GM23338 (cell line): ENCODE results near the gene MYO1F. TPM values are rescaled to one million over a fixed set of nuclear protein-coding genes. Genes with fewer than 3 reads are reported as not detected.
"Not testable (repeated sequence)": the region's sequence is repeated elsewhere in the genome, so short reads cannot be mapped to it uniquely, and the experiment has no call there.

ENCODE experiments used
- ATAC-seq: fragments of 200-7000 bp; cut with Tn5 transposase; 3 replicates; pipeline ENCODE4 v1.9.1; 2020
- DNase-seq: peaks from one replicate; pipeline ENCODE4 v3.0.0-alpha.2; 2015; ENCODE audit warnings: low spot score
- H2AFZ ChIP-seq: fragments of 200-600 bp; sonication (generic); 2 replicates; pipeline ENCODE4 v1.8.0; 2016; ENCODE audit warnings: antibody characterized with exemption, mild to moderate bottlenecking, moderate library complexity
- H3F3A ChIP-seq: fragments of 200-600 bp; sonication (generic); replicated peaks from 2 replicates; pipeline ENCODE4 v1.8.0; 2017; ENCODE audit warnings: antibody characterized with exemption, mixed run types, low read depth
- H3K27ac ChIP-seq: fragments of 200-600 bp; sonication (generic); 2 replicates; pipeline ENCODE4 v1.6.1; 2016; ENCODE audit warnings: low read depth
- H3K27me3 ChIP-seq: fragments of 200-600 bp; sonication (generic); 2 replicates; pipeline ENCODE4 v1.8.0; 2016; ENCODE audit warnings: mild to moderate bottlenecking, mixed run types, moderate library complexity; ENCODE audit not compliant: insufficient read depth
- H3K36me3 ChIP-seq: fragments of 200-600 bp; sonication (generic); 2 replicates; pipeline ENCODE4 v1.8.0; 2016; ENCODE audit warnings: mild to moderate bottlenecking; ENCODE audit not compliant: insufficient read depth
- H3K4me1 ChIP-seq: fragments of 200-600 bp; sonication (generic); 2 replicates; pipeline ENCODE4 v1.8.0; 2016; ENCODE audit warnings: mild to moderate bottlenecking, moderate library complexity; ENCODE audit not compliant: insufficient read depth
- H3K4me2 ChIP-seq: fragments of 200-600 bp; sonication (generic); 2 replicates; pipeline ENCODE4 v1.7.1; 2017; ENCODE audit warnings: mixed run types
- H3K4me3 ChIP-seq: fragments of 200-600 bp; sonication (generic); 2 replicates; pipeline ENCODE4 v1.6.1; 2016; ENCODE audit warnings: mixed run types
- H3K79me2 ChIP-seq: fragments of 200-600 bp; sonication (generic); replicated peaks from 2 replicates; pipeline ENCODE4 v1.8.0; 2017; ENCODE audit warnings: mild to moderate bottlenecking; ENCODE audit not compliant: insufficient read depth
- H3K9me2 ChIP-seq: fragments of 200-600 bp; sonication (generic); 2 replicates; pipeline ENCODE4 v1.8.0; 2017; ENCODE audit not compliant: insufficient read depth
- H4K20me1 ChIP-seq: fragments of 200-600 bp; sonication (generic); replicated peaks from 2 replicates; pipeline ENCODE4 v1.8.0; 2017; ENCODE audit warnings: mild to moderate bottlenecking; ENCODE audit not compliant: insufficient read depth
- H3K27ac Mint-ChIP-seq: 2 replicates; pipeline ENCODE4 v1.8.0; 2020; ENCODE audit warnings: inconsistent platforms, mild to moderate bottlenecking, moderate library complexity, mixed read lengths
- H3K27me3 Mint-ChIP-seq: 3 replicates; pipeline ENCODE4 v1.8.0; 2022; ENCODE audit warnings: low read depth, mild to moderate bottlenecking, moderate library complexity, mixed read lengths, inconsistent platforms; ENCODE audit not compliant: insufficient read depth, poor library complexity
- H3K36me3 Mint-ChIP-seq: 3 replicates; pipeline ENCODE4 v1.8.0; 2021; ENCODE audit warnings: low read depth, mild to moderate bottlenecking, inconsistent platforms, moderate library complexity, mixed read lengths
- H3K4me1 Mint-ChIP-seq: 3 replicates; pipeline ENCODE4 v1.8.0; 2020; ENCODE audit warnings: mild to moderate bottlenecking, inconsistent platforms, mixed read lengths
- H3K4me3 Mint-ChIP-seq: 3 replicates; pipeline ENCODE4 v1.8.0; 2021; ENCODE audit warnings: moderate library complexity, mild to moderate bottlenecking, inconsistent platforms, mixed read lengths
- H3K9me3 Mint-ChIP-seq: 3 replicates; pipeline ENCODE4 v1.8.0; 2020; ENCODE audit warnings: moderate library complexity, mild to moderate bottlenecking, inconsistent platforms, mixed read lengths
- POLR2AphosphoS5 ChIP-seq: IDR thresholded peaks from 2 replicates; pipeline ENCODE4 v1.6.1; 2016; ENCODE audit warnings: antibody characterized with exemption, low read depth
- ZNF331 ChIP-seq: fragments of 250-450 bp; sonication (Bioruptor Pico); IDR thresholded peaks from 2 replicates; pipeline ENCODE4 v1.5.0; 2020; ENCODE audit warnings: low read depth, mild to moderate bottlenecking, moderate library complexity
- polyA plus RNA-seq: library from polyadenylated mRNA; unstranded; fragments of >200 nt; fragmentation: Nextera tagmentation; extraction: Ambion mirVana; gene quantifications from 2 replicates; pipeline ENCODE4 v1.2.1, GENCODE V29; 2016
- total RNA-seq: library from RNA; depleted of rRNA; stranded (reverse); fragments of >200 nt; shearing (Covaris generic); gene quantifications from 2 replicates; pipeline ENCODE4 v1.2.3, GENCODE V29; 2014
- TF ChIP-seq, protein P1 (sequence below): fragments of 250-450 bp; sonication (Bioruptor Pico); IDR thresholded peaks from 2 replicates; pipeline ENCODE4 v1.5.0; 2020; ENCODE audit warnings: mild to moderate bottlenecking, moderate library complexity

Gene MYO1F
- total and polyA plus RNA-seq, 2 experiments from 2014 or later = 3.9 to 5.7 TPM

DNA sequence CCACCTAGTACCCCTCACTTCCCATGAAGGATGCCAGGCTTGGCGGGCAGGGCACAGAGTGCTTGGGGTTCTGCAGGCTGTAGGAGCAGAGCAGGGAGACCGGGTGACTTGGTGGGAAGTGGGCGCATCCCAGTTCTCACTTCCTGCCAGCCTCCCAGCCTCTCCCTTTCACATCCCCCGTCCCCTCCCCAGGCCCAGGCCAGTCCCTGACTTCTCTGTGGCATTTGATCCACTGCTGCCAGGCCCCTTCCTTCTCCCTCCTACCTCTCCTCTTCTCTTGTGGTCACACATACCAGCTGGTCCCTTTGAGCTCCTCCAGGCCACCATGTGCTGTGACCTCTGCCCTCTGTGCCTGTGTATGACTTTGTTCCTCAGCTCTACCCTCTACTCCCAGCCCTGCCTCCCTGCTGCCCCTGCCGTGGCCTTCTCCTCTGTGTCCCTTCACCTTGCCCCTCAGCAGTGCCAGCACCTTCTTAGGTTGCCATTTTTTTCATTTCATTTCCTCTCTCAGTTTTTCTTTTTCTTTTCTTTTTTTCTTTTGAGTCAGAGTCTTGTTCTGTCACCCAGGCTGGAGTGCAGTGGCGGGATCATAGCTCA, 19.5 kb downstream of the MYO1F start:
- no peak overlapping the region for H3K27ac Mint-ChIP-seq
- H2AFZ ChIP-seq = no peak overlapping the region
- no peaks in the 10 kb centered on the region; the same call in 1 of the 3 replicates for H3K9me3 Mint-ChIP-seq
- no peaks in the 10 kb centered on the region for H3K27me3 ChIP-seq
- no peaks in the 10 kb centered on the region for H3K36me3 ChIP-seq
- H3K36me3 Mint-ChIP-seq = no peaks in the 10 kb centered on the region
- H3K27ac ChIP-seq = no peak overlapping the region
- peaks cover 16% of the 10 kb centered on the region for H3K27me3 Mint-ChIP-seq
- ATAC-seq = no peak
- DNase-seq = no peak
- H3F3A ChIP-seq = peaks cover 5% of the 10 kb centered on the region; the same call in 1 of the 2 replicates
- H3K4me3 Mint-ChIP-seq = no peak overlapping the region
- no peak overlapping the region for H3K4me2 ChIP-seq
- peaks cover 3% of the 10 kb centered on the region; the same call in 1 of the 2 replicates for H3K4me1 ChIP-seq
- peaks cover 5% of the 10 kb centered on the region; the same call in 2 of the 3 replicates for H3K4me1 Mint-ChIP-seq
- TF ChIP-seq, protein P1, sequence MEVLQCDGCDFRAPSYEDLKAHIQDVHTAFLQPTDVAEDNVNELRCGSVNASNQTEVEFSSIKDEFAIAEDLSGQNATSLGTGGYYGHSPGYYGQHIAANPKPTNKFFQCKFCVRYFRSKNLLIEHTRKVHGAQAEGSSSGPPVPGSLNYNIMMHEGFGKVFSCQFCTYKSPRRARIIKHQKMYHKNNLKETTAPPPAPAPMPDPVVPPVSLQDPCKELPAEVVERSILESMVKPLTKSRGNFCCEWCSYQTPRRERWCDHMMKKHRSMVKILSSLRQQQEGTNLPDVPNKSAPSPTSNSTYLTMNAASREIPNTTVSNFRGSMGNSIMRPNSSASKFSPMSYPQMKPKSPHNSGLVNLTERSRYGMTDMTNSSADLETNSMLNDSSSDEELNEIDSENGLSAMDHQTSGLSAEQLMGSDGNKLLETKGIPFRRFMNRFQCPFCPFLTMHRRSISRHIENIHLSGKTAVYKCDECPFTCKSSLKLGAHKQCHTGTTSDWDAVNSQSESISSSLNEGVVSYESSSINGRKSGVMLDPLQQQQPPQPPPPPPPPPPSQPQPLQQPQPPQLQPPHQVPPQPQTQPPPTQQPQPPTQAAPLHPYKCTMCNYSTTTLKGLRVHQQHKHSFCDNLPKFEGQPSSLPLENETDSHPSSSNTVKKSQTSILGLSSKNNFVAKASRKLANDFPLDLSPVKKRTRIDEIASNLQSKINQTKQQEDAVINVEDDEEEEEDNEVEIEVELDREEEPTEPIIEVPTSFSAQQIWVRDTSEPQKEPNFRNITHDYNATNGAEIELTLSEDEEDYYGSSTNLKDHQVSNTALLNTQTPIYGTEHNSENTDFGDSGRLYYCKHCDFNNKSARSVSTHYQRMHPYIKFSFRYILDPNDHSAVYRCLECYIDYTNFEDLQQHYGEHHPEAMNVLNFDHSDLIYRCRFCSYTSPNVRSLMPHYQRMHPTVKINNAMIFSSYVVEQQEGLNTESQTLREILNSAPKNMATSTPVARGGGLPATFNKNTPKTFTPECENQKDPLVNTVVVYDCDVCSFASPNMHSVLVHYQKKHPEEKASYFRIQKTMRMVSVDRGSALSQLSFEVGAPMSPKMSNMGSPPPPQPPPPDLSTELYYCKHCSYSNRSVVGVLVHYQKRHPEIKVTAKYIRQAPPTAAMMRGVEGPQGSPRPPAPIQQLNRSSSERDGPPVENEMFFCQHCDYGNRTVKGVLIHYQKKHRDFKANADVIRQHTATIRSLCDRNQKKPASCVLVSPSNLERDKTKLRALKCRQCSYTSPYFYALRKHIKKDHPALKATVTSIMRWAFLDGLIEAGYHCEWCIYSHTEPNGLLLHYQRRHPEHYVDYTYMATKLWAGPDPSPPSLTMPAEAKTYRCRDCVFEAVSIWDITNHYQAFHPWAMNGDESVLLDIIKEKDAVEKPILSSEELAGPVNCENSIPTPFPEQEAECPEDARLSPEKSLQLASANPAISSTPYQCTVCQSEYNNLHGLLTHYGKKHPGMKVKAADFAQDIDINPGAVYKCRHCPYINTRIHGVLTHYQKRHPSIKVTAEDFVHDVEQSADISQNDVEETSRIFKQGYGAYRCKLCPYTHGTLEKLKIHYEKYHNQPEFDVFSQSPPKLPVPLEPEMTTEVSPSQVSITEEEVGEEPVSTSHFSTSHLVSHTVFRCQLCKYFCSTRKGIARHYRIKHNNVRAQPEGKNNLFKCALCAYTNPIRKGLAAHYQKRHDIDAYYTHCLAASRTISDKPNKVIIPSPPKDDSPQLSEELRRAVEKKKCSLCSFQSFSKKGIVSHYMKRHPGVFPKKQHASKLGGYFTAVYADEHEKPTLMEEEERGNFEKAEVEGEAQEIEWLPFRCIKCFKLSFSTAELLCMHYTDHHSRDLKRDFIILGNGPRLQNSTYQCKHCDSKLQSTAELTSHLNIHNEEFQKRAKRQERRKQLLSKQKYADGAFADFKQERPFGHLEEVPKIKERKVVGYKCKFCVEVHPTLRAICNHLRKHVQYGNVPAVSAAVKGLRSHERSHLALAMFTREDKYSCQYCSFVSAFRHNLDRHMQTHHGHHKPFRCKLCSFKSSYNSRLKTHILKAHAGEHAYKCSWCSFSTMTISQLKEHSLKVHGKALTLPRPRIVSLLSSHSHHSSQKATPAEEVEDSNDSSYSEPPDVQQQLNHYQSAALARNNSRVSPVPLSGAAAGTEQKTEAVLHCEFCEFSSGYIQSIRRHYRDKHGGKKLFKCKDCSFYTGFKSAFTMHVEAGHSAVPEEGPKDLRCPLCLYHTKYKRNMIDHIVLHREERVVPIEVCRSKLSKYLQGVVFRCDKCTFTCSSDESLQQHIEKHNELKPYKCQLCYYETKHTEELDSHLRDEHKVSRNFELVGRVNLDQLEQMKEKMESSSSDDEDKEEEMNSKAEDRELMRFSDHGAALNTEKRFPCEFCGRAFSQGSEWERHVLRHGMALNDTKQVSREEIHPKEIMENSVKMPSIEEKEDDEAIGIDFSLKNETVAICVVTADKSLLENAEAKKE = no peak
- TF ChIP-seq POLR2AphosphoS5 (no peak), ZNF331 (CRISPR knock-in tag) (no peak)
- H3K9me2 ChIP-seq = no peaks in the 10 kb centered on the region
- no peaks in the 10 kb centered on the region for H4K20me1 ChIP-seq
- H3K79me2 ChIP-seq = no peaks in the 10 kb centered on the region
- H3K4me3 ChIP-seq = no peak overlapping the region

DNA sequence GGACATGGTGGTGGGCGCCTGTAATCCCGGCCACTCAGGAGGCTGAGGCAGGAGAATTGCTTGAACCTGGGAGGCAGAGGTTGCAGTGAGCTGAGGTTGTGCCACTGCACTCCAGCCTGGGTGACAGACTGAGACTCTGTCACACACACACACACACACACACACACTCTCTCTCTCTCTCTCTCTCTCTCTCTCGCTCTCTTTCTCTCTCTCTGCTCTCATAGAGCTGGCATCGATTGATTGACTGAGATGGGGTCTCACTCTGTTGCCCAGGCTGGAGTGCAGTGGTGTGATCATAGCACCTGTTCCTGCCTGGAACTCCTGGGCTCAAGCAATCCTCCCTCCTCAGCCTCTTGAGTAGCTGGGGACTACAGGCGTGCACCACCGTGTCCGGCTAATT, 23.5 kb downstream of the MYO1F start:
- not testable (repeated sequence) for DNase-seq, H2AFZ ChIP-seq, H3K27ac ChIP-seq, H3K27ac Mint-ChIP-seq, H3K4me3 ChIP-seq, H3K4me2 ChIP-seq, H3K4me1 Mint-ChIP-seq, H3K27me3 ChIP-seq, ATAC-seq, H3K79me2 ChIP-seq, H3K4me1 ChIP-seq, H3K36me3 ChIP-seq, H3K9me3 Mint-ChIP-seq, H3K4me3 Mint-ChIP-seq, H3K36me3 Mint-ChIP-seq, H4K20me1 ChIP-seq, H3F3A ChIP-seq, H3K9me2 ChIP-seq
- peaks cover 16% of the 10 kb centered on the region for H3K27me3 Mint-ChIP-seq
